Kidney (tissue), 14 donors: Measurements from ENCODE around the gene GTF2H2C. TPM values are rescaled to one million over a fixed set of nuclear protein-coding genes. Genes with fewer than 3 reads are reported as not detected.

Experiments used
- DNase-seq, 5 donors: peaks; one replicate each; pipeline ENCODE4 v3.0.0-alpha.2; 2013 to 2020
- FAIRE-seq: peaks from 2 replicates; lab custom pipeline; 2012; peaks lifted over from hg19 to GRCh38; lab: Jason Lieb, UNC
- H3K27ac ChIP-seq, 2 donors: one replicate each; pipeline ENCODE4 v1.7.0; 2013; ENCODE audit warnings: low read depth in 2 of 2, low read length in 2 of 2, inconsistent platforms in 1 of 2
- H3K27me3 ChIP-seq: one replicate; pipeline ENCODE4 v1.7.1; 2013; ENCODE audit warnings: low read length, inconsistent platforms; ENCODE audit not compliant: control insufficient read depth, insufficient read depth
- H3K36me3 ChIP-seq, 3 donors: one replicate each; pipeline versions ENCODE4 v1.7.0 to v1.7.1; 2013; ENCODE audit warnings: low read length in 3 of 3, control low read depth in 1 of 3, inconsistent platforms in 1 of 3; ENCODE audit not compliant: insufficient read depth in 3 of 3, control insufficient read depth in 2 of 3
- H3K4me1 ChIP-seq, 3 donors: one replicate each; pipeline versions ENCODE4 v1.7.0 to v1.7.1; 2013; ENCODE audit warnings: low read length in 3 of 3, inconsistent platforms in 1 of 3, low read depth in 1 of 3; ENCODE audit not compliant: control insufficient read depth in 2 of 3, insufficient read depth in 2 of 3
- H3K4me3 ChIP-seq, 3 donors: one replicate each; pipeline versions ENCODE4 v1.7.0 to v1.8.1; 2013; ENCODE audit warnings: low read length in 3 of 3, control low read depth in 1 of 3, inconsistent platforms in 1 of 3
- H3K9ac ChIP-seq, 3 donors: one replicate each; pipeline versions ENCODE4 v1.7.0 to v1.7.1; 2013; ENCODE audit warnings: low read length in 3 of 3, control low read depth in 1 of 3, inconsistent platforms in 1 of 3
- H3K9me3 ChIP-seq, 3 donors: one replicate each; pipeline versions ENCODE4 v1.7.0 to v1.7.1; 2013; ENCODE audit warnings: low read length in 3 of 3, control low read depth in 1 of 3, inconsistent platforms in 1 of 3; ENCODE audit not compliant: control insufficient read depth in 2 of 3, insufficient read depth in 1 of 3
- CTCF ChIP-seq: IDR thresholded peaks from 3 replicates; pipeline ENCODE4 v1.5.1; 2012; ENCODE audit warnings: mild to moderate bottlenecking, moderate library complexity, borderline replicate concordance; ENCODE audit not compliant: insufficient read depth; ENCODE audit errors: extremely low read depth
- intact Hi-C: fragments of 100-400 bp; cut with DNase I; formaldehyde crosslinking; loops from one replicate; pipeline ENCODE4 v1.11.1; 2022
- polyA plus RNA-seq: library from polyadenylated mRNA; stranded (reverse); fragments of 350-450 nt; fragmentation: Illumina TruSeq; extraction: RNeasy Lipid Tissue Mini Kit (QIAGEN cat#74804); gene quantifications from one replicate; pipeline ENCODE4 v1.2.3, GENCODE V29; 2014; ENCODE audit warnings: low read depth, low replicate concordance; ENCODE audit not compliant: insufficient read depth
- total RNA-seq: library from RNA; stranded (reverse); fragmentation: NEBNext Ultra II Directional; extraction: Animal tissue kit (Norgen Biotek cat#: 25700); gene quantifications from one replicate; pipeline ENCODE4 v1.2.1, GENCODE V29; 2021
- donor health status: control.
- donor health status: control.
- donor health status: control.
- donor health status: control.
- donor health status: control.
- donor health status: DM: yes; HTN: yes; CAD: no.
- donor health status: Normal renal cell carcinoma (clear cell type).

Gene GTF2H2C
- total and polyA plus RNA-seq, 2 donors from 2014 or later, result 21.5 to 36.6 TPM

DNA sequence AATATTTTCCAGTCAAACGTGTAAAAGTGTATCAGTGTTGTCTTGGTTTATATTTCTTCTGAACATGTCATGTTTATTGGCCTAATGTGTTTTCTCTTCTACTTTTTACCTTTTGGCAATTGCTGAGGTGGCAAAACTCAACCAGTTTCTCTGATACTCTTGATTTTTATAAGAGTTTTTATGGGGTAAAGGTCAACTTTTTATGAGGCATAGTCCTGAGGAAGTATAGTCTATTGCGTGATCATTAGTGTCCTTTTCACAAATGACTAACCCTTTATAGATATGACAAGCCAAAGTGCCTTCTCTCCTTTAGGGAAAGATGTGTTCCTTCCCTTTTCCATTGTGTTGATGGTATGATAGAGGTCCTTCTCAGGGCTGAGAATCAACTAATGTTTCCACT lies 34.5 kb upstream of the GTF2H2C start:
- no peak overlapping the region for H3K9ac ChIP-seq
- H3K27me3 ChIP-seq, result no peaks in the 10 kb centered on the region
- TF ChIP-seq CTCF, result no peak
- H3K4me1 ChIP-seq, result no peaks in the 10 kb centered on the region
- H3K36me3 ChIP-seq, result no peaks in the 10 kb centered on the region
- no peak overlapping the region for H3K27ac ChIP-seq
- FAIRE-seq (no peak), DNase-seq (no peak)
- intact Hi-C loops, result no loop called here
- H3K4me3 ChIP-seq, result no peak overlapping the region
- no peaks in the 10 kb centered on the region for H3K9me3 ChIP-seq

- no peak overlapping the region for H3K27ac ChIP-seq
- H3K27me3 ChIP-seq, result no peaks in the 10 kb centered on the region
- intact Hi-C loops, result no loop called here
- no peak overlapping the region for H3K4me3 ChIP-seq
- no peaks in the 10 kb centered on the region for H3K9me3 ChIP-seq
- H3K9ac ChIP-seq, result no peak overlapping the region
- H3K36me3 ChIP-seq, result no peaks in the 10 kb centered on the region
- DNase-seq (no peak), FAIRE-seq (no peak)
- no peak for TF ChIP-seq CTCF
- no peaks in the 10 kb centered on the region for H3K4me1 ChIP-seq
Measured at GRCh38 chr5:69526660-69527059, 33.3 kb upstream of the GTF2H2C start.

DNA sequence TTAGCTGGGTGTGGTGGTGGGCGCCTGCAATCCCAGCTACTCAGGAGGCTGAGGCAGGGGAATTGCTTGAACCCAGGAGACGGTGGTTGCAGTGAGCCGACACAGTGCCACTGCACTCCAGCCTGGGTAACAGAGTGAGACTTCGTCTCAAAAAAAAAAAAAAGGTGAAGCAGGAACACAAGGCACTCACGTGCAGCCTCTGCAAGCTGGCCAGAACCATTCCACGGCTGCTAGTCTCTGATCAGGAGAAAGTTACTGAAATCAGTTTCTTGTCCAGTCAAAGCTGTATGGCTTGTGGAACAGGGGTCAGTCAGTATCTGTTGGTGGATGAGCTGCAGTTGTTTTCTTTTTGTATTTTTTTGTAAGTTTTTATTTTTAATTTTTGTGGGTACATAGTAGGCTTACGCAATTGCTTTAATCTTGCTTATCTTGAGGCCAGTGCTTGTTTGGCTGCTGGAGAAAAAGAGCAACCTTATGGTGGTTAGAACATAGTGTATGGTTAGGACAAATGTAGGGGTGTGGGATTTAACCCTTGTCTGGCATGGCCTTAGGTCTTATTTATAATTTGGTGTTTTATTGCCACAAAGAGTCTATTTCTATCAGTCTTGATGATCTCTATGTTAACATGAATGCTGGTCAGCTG lies 32.7 kb upstream of the GTF2H2C start:
- no peaks in the 10 kb centered on the region for H3K9me3 ChIP-seq
- TF ChIP-seq CTCF, result no peak
- intact Hi-C loops, result no loop called here
- no peaks in the 10 kb centered on the region for H3K27me3 ChIP-seq
- no peak for DNase-seq
- H3K9ac ChIP-seq, result peak overlapping the region in 1 of 3 donors; percentile 22
- H3K4me3 ChIP-seq, result no peak overlapping the region
- H3K27ac ChIP-seq, result peak overlapping the region in 1 of 2 donors; percentile 41
- FAIRE-seq, result no peak
- no peaks in the 10 kb centered on the region for H3K36me3 ChIP-seq
- H3K4me1 ChIP-seq, result no peaks in the 10 kb centered on the region

DNA sequence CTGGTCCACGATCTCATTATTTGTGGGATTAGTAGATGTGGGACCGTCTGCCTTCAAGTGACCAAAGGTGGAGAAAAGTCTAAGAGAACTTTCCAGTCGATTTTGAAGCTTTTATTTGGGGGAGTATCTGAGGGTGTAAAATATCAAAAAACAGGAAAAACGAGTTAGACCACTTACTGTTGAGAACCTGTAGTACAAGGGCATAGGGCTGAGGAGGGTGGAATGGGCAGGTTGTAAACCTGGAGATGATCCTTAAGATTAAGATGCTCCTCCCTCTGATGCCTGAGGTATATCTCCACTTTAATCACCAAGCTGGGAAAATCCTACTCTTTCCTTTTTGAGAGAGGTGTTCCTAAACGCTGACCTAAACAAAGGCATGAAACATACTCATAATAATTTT lies 32.0 kb upstream of the GTF2H2C start:
- no peak for FAIRE-seq
- Histone ChIP-seq H3K4me1 (no peaks in the 10 kb centered on the region), H3K36me3 (no peaks in the 10 kb centered on the region)

More for the DNA sequence above, 32.0 kb upstream of the GTF2H2C start:
- peak in 2 of 5 donors; percentile 57 to 68 for DNase-seq
- Histone ChIP-seq H3K9ac (peak overlapping the region in 1 of 3 donors; percentile 22), H3K27me3 (no peaks in the 10 kb centered on the region), H3K4me3 (no peak overlapping the region), H3K9me3 (no peaks in the 10 kb centered on the region), H3K27ac (peak overlapping the region in 1 of 2 donors; percentile 41)
- TF ChIP-seq CTCF, result no peak
- intact Hi-C loops, result no loop called here
